GM19468 (cell line): ENCODE measurements around the gene TNS3.
"Not testable (repeated sequence)": the region's sequence is repeated elsewhere in the genome, so short reads cannot be mapped to it uniquely, and the experiment has no call there.

Experiments
- ATAC-seq: cut with Tn5 transposase; IDR thresholded peaks from one replicate; pipeline ENCODE4 v1.9.1; 2021; ENCODE audit warnings: mild to moderate bottlenecking, moderate library complexity, moderate number of reproducible peaks; ENCODE audit not compliant: unreplicated experiment; ENCODE audit errors: extremely low read depth

Gene TNS3

GRCh38 chr7:47478926-47479711 is 102.8 kb downstream of the TNS3 start:
- no peak for ATAC-seq

DNA sequence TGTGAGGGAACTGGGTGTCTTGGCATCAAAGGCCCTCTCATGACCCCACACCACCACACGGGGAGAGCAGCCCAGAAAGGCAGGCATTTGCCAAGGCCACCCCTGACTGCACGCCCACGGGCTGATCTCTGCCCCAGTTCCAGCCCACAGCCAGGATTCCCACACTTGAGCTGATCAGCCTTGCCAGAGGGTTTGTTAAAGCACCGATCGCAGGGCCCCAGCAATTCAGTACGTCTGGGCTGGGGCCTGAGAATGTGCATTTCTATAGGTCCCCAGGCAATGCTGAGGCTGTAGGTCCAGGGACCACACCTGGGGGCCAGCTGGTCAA is 103.9 kb downstream of the TNS3 start:
- ATAC-seq, result no peak

GRCh38 chr7:47477191-47478016 is 104.5 kb downstream of the TNS3 start:
- no peak for ATAC-seq

GRCh38 chr7:47475880-47476227 is 106.1 kb downstream of the TNS3 start:
- no peak for ATAC-seq

- peak; percentile 47 for ATAC-seq
Measured at GRCh38 chr7:47474937-47475879, 106.7 kb downstream of the TNS3 start.

DNA sequence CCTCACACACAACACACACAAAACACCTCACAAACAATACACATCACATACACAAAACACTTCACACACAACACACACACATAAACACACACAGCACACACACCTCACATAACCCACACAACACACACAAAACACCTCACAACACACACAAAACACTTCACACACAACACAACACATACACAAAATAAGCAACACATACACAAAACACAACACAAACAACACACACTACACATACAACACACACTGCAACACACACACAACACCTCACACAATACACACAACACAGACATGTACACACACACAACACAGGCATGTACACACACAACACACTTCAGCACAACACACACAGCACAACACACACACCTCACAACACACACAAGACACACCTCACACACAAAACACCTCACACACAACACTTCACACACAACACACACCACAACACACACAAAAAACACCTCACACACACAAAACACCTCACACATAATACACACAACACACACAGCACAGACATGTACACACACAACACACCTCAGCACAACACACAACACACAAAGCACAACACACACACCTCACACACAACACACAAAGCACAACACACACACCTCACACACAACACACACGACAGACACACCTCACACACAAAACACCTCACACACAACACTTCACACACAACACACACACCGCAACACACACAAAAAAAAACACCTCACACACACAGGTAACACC is 107.5 kb downstream of the TNS3 start:
- ATAC-seq, result no peak

DNA sequence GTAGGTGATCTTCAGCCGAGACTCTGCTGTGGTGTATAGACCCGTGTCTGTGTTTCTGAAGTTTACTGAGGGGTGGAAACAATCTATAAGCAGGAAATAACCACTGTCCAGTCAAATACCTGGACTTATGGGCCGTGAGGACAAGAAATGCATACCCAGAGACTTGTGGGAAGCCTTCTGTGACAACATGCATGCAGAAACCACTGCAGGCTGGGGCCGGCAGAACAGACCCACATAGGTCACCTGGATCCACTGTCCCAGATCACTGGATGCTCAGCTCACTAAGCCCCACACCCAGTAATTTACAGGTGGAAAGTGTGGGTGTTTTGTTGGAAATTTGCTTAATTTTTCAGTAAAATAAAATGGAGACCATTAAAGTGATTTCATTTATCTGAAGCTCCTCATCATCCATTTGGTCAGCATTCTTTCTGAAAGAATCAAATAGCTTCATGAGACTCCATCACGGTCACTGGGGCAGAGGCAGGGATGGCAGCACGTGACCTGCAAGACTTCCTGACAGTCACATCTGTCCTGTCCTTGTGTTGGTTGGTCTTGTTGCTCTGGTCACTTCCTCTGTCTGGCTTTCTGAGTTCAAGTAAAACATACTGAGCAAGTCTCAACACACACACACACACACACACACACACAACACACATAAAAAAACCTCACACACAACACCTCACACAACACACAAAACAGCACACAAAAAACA is 108.3 kb downstream of the TNS3 start:
- ATAC-seq, result no peak

DNA sequence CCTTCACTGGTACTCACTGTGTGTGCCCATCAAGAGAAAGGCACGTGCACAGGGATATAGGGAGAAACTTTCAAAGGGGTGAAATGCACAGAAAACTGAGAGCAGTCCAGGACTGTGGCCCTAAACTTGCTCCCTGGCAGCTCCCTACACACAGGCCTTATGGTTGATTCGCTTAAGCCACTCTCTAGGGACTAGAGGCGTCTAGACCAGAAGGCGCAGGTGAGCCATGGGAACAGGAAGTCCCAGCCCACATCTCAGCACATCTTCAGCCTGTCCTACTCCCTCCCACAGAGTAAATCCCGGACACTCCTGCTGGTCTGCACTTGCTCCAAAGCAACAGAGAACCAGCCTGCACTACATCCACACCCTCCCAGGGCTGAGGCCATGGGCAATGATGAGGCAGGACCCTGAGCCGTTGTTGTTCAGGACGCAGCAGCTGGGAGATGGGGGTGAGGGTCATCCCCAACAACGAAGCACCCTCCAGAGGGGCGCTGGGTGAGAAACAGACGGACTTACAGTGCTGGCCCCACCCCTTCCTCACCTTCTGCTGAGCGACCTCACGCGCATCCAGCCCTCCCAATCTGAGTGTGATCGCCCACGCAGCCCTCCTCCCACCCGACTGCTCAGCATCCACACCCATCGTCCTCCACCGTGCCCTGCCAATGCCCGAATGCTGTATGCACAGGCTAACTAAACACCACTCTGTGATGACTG is 109.3 kb downstream of the TNS3 start:
- ATAC-seq, result no peak

DNA sequence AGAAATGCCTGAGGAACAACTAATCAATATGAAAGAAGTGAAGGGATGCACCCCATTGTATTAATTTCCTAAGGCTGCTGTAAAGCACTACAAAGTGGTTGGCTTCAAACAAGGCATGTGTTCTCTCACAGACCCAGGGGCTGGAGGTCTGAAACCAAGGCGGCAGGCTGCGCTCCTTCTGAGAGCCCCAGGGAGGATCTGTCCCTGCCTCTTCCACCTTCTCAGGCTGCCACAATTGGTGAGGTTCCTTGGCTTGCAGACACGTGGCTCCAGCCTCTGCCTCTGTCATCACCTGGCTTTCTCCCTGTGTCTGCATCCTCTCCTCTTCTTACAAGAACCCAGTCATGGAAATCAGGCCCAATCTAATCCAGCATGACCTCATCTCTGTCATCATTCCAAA is 110.1 kb downstream of the TNS3 start:
- no peak for ATAC-seq

- no peak for ATAC-seq
Measured at GRCh38 chr7:47471358-47471703, 110.6 kb downstream of the TNS3 start.

DNA sequence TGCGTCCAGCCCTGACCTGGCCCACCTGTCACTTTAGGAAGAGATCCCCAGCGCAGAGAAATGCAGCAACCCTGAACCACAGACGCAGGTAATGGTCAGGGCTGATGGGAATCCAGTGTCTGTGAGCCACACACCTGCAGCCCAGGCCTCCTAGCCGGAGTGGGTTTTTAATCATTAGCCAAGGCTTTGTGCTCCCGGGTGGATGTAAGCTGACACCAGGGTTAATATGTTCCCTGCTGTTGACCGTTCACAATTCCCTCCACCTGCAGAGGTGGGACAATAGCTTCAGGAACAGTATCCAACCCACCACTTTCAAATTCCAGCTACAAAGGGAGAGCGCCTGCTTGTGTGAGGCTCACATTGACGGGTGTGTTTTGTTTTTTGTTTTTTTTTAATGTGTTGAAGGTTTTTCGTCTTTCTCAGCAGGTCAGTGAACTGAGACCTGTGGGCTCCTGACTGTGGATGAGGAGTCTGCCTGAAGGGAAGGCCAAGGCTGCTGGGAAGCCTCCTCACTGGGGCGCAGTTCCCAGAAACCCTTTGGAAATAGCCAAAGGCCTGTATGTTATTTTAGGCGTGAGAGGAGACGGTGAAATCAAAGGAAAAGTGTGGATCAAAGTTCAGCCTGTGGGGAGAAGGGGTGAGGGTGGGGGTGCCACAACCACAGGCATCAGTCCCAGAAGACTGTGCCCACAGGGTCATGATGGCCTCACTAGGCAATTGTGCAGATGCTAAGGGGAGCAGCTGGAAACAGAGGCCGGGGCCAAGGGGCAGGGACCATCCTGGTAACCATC is 111.1 kb downstream of the TNS3 start:
- ATAC-seq, result no peak

- not testable (repeated sequence) for ATAC-seq
Measured at GRCh38 chr7:47469846-47470245, 112.1 kb downstream of the TNS3 start.

DNA sequence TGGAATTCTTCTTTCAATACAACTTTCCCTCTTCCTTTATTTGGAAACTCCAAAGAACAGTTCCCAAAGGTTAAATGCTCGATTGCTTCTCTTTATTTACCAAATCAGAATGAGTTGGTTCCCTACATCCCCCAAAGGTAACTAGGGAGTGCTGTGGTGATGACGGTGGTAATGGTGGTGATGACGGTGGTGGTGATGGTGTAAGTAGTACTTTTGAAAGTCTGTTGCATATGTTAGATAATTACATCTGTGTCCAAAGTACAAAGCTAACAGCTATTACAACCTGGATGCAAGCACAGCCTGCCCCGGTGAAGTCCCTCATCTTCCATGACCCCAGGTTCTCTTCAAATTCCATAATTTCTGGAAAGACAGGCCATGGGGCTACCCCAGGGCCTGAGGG is 115.1 kb downstream of the TNS3 start:
- no peak for ATAC-seq

DNA sequence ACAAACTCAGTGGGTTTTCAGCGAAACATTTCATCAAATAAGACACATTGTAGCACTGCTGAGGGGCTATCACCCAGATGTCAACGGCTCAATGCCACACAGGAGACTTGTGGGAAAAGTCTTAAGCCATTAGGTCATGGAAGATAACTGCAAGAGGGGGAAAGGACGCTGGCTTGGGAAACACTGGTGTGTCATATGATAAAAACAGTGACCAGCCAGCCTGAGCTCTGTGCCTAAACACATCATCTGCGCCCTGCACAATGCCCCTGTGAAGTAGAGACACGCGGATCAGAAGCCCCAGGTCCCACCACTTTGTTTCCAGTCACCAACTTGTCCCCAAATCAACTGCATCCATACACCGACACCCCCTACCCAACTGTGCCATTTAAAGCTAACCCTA is 116.7 kb downstream of the TNS3 start:
- ATAC-seq, result no peak

DNA sequence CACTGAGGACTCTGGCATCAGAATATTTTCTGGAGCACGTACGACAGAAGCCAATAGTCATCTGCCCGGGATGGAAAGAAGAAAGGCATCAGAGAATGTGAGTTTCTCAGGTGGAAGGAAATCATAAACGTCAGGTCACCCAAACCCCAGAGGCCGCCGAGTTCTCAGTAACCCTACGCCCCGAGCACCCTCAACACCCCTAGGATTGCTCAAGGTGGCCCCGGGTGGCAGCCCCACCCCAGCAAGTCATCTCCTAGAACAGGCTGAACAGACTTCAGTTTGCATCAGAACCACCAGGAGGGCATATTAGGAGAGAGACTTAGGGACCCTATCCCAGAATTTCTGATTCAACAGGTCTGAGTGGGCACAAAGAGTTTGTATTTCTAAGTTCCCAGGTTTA is 117.6 kb downstream of the TNS3 start:
- no peak for ATAC-seq

DNA sequence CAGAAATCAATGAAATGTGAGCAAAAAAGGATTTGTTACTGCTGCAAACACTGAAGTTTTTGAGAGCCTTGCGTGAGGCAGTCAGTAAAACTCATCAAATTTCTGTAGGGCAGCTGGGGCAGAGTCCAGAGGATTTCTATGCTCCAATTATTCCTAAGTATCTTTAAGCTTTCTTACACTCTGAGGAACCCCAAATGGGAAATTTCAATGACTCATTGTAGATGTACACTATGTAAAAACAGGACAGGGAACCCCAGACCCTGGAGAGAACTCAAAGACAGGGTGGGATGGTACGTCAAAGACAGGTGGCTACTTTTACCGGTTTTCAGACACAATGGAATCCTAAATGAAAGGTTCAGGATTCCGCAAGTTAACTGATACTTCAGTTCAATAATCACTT is 120.2 kb downstream of the TNS3 start:
- no peak for ATAC-seq

- no peak for ATAC-seq
Measured at GRCh38 chr7:47461161-47461560, 120.8 kb downstream of the TNS3 start.
